AG04450 (cell line): ENCODE results near the gene DCTN5. TPM values are rescaled to one million over a fixed set of nuclear protein-coding genes. Genes with fewer than 3 reads are reported as not detected.

Experiments
- CTCF ChIA-PET: fragments of 300-600, 350-600 bp; formaldehyde crosslinking; extraction: SDS; loops from one replicate; lab custom pipeline; 2022; ENCODE audit warnings: antibody characterized with exemption, inconsistent platforms; lab: Charles Lee
- POLR2A ChIA-PET: fragments of 350-600 bp; formaldehyde crosslinking; extraction: SDS; loops from one replicate; lab custom pipeline; 2021; ENCODE audit warnings: antibody characterized with exemption, inconsistent platforms; lab: Yijun Ruan, JAX
- DNase-seq: peaks from one replicate; pipeline ENCODE4 v3.0.0-alpha.2; 2011; ENCODE audit warnings: low read depth, low spot score
- H3K27ac ChIP-seq: one replicate; pipeline ENCODE4 v1.5.1; 2012; ENCODE audit warnings: low read depth, low read length, control low read depth
- H3K27me3 ChIP-seq: one replicate; pipeline ENCODE4 v1.6.0; 2012; ENCODE audit warnings: low read length; ENCODE audit not compliant: control insufficient read depth, insufficient read depth
- H3K4me3 ChIP-seq: 2 replicates; pipeline ENCODE4 v1.5.1; 2011; ENCODE audit warnings: mild to moderate bottlenecking, low read depth, low read length, control low read depth
- H3K9me3 ChIP-seq: 2 replicates; pipeline ENCODE4 v1.5.1; 2012; ENCODE audit warnings: low read length; ENCODE audit not compliant: control insufficient read depth, insufficient read depth
- CTCF ChIP-seq: IDR thresholded peaks from 2 replicates; pipeline ENCODE4 v1.5.1; 2011; ENCODE audit warnings: low read depth, low read length, control low read depth, inconsistent platforms
- polyA plus RNA-seq: library from polyadenylated mRNA; depleted of rRNA; stranded (reverse); fragments of >200 nt; gene quantifications from 2 replicates; pipeline ENCODE4 v1.2.3, GENCODE V29; 2011

The DCTN5 gene
- polyA plus RNA-seq, 1 experiment = 92.1 TPM

GRCh38 chr16:23701045-23701444, 59.8 kb downstream of the DCTN5 start:
- H3K27ac ChIP-seq = no peak overlapping the region
- TF ChIP-seq CTCF = no peak
- no peaks in the 10 kb centered on the region for H3K9me3 ChIP-seq
- no peaks in the 10 kb centered on the region for H3K27me3 ChIP-seq
- ChIA-PET POLR2A (no interaction called here), CTCF (interaction anchor here (1.3 kb wide), 1 partner anchor 26 kb away, joined by 6 read pairs; no protein-coding TSS in a partner anchor)
- H3K4me3 ChIP-seq = no peak overlapping the region
- no peak for DNase-seq

GRCh38 chr16:23702951-23703350, 61.7 kb downstream of the DCTN5 start:
- H3K27ac ChIP-seq = no peak overlapping the region
- no peak for DNase-seq
- no peaks in the 10 kb centered on the region for H3K27me3 ChIP-seq
- TF ChIP-seq CTCF = no peak
- no peaks in the 10 kb centered on the region for H3K9me3 ChIP-seq
- ChIA-PET CTCF (no interaction called here), POLR2A (no interaction called here)
- H3K4me3 ChIP-seq = no peak overlapping the region

- ChIA-PET CTCF (no interaction called here), POLR2A (no interaction called here)
- no peak for TF ChIP-seq CTCF
- H3K27me3 ChIP-seq = no peaks in the 10 kb centered on the region
- no peak overlapping the region for H3K4me3 ChIP-seq
- H3K27ac ChIP-seq = no peak overlapping the region
- H3K9me3 ChIP-seq = peaks cover 8% of the 10 kb centered on the region; the same call in 1 of the 2 replicates
- DNase-seq = no peak
Measured at GRCh38 chr16:23704772-23705516, 63.7 kb downstream of the DCTN5 start.

GRCh38 chr16:23705517-23705902, 64.2 kb downstream of the DCTN5 start:
- Histone ChIP-seq H3K27me3 (peaks cover 2% of the 10 kb centered on the region), H3K4me3 (no peak overlapping the region), H3K27ac (no peak overlapping the region), H3K9me3 (peaks cover 8% of the 10 kb centered on the region; the same call in 1 of the 2 replicates)
- CTCF ChIA-PET = no interaction called here
- no peak for TF ChIP-seq CTCF
- DNase-seq = no peak
- POLR2A ChIA-PET = no interaction called here

GRCh38 chr16:23706439-23706838, 65.2 kb downstream of the DCTN5 start:
- H3K27ac ChIP-seq = no peak overlapping the region
- H3K4me3 ChIP-seq = no peak overlapping the region
- H3K9me3 ChIP-seq = peaks cover 8% of the 10 kb centered on the region; the same call in 1 of the 2 replicates
- no peak for TF ChIP-seq CTCF
- ChIA-PET POLR2A (no interaction called here), CTCF (no interaction called here)
- H3K27me3 ChIP-seq = peaks cover 7% of the 10 kb centered on the region
- DNase-seq = no peak
